HEK293 (cell line): ENCODE data around the gene WDR38.

ENCODE experiments used
- CTCF ChIA-PET: fragments of 350-600 bp; formaldehyde crosslinking; extraction: SDS; loops from one replicate; lab custom pipeline; 2021; ENCODE audit warnings: antibody characterized with exemption; lab: Yijun Ruan, JAX
- POLR2A ChIA-PET: fragments of 300-600 bp; formaldehyde crosslinking; extraction: SDS; loops from one replicate; lab custom pipeline; 2020; ENCODE audit warnings: antibody characterized with exemption, inconsistent platforms; lab: Yijun Ruan, JAX
- H3K27ac ChIP-seq: fragments of 200-500 bp; sonication (Bioruptor generic); 2 replicates; pipeline ENCODE4 v1.5.1; 2014; ENCODE audit warnings: low read depth, low read length, control low read depth, inconsistent platforms; ENCODE audit errors: extremely low read depth
- H3K36me3 ChIP-seq, 2 experiments: fragments of 200-500 bp in 1 of 2; sonication (Bioruptor generic) in 1 of 2; 1 replicate in 1 of 2; 2 replicates in 1 of 2; pipeline ENCODE4 v1.5.1; 2014 to 2017; ENCODE audit warnings: inconsistent platforms in 2 of 2, low read length in 2 of 2; ENCODE audit not compliant: control insufficient read depth in 2 of 2, insufficient read depth in 1 of 2
- H3K4me1 ChIP-seq: fragments of 200-500 bp; sonication (Bioruptor generic); 2 replicates; pipeline ENCODE4 v1.5.1; 2014; ENCODE audit warnings: mild to moderate bottlenecking, low read length, inconsistent platforms; ENCODE audit not compliant: control insufficient read depth, insufficient read depth
- H3K4me3 ChIP-seq: 2 replicates; pipeline ENCODE4 v1.5.1; 2011; ENCODE audit warnings: low read depth, mild to moderate bottlenecking, control low read depth, low read length, moderate library complexity
- H3K9me3 ChIP-seq: fragments of 200-500 bp; sonication (Bioruptor generic); 2 replicates; pipeline ENCODE4 v1.5.1; 2014; ENCODE audit warnings: low read depth, low read length, inconsistent platforms; ENCODE audit not compliant: control insufficient read depth, insufficient read depth
- HOXD13 ChIP-seq: sonication (generic); formaldehyde crosslinking; IDR thresholded peaks from 2 replicates; pipeline ENCODE4 v1.8.0; 2022; ENCODE audit warnings: missing genetic modification reagents, borderline replicate concordance
- KLF17 ChIP-seq: fragments of 450-650 bp; formaldehyde crosslinking; IDR thresholded peaks from 2 replicates; pipeline ENCODE4 v1.5.1; 2016; ENCODE audit warnings: missing biosample characterization, missing genetic modification characterization
- PRDM4 ChIP-seq: fragments of 450-650 bp; formaldehyde crosslinking; IDR thresholded peaks from 2 replicates; pipeline ENCODE4 v1.5.1; 2017; ENCODE audit warnings: missing biosample characterization, missing genetic modification characterization
- TRIM28 ChIP-seq: IDR thresholded peaks from 2 replicates; pipeline ENCODE4 v1.6.1; 2011; ENCODE audit warnings: low read length, control low read depth, borderline replicate concordance
- ZBTB17 ChIP-seq: fragments of 450-650 bp; formaldehyde crosslinking; IDR thresholded peaks from 2 replicates; pipeline ENCODE4 v1.5.1; 2016; ENCODE audit warnings: missing biosample characterization, missing genetic modification characterization
- ZBTB49 ChIP-seq: fragments of 450-650 bp; formaldehyde crosslinking; IDR thresholded peaks from 2 replicates; pipeline ENCODE4 v1.5.1; 2016; ENCODE audit warnings: missing biosample characterization, missing genetic modification characterization, low read depth
- ZFP37 ChIP-seq: fragments of 450-650 bp; formaldehyde crosslinking; IDR thresholded peaks from 2 replicates; pipeline ENCODE4 v1.5.1; 2016; ENCODE audit warnings: missing biosample characterization, missing genetic modification characterization
- ZIC2 ChIP-seq: fragments of 450-650 bp; formaldehyde crosslinking; IDR thresholded peaks from 2 replicates; pipeline ENCODE4 v1.5.1; 2016; ENCODE audit warnings: missing biosample characterization, missing genetic modification characterization
- ZNF155 ChIP-seq: fragments of 450-650 bp; formaldehyde crosslinking; IDR thresholded peaks from 2 replicates; pipeline ENCODE4 v1.5.1; 2016; ENCODE audit warnings: missing biosample characterization, missing genetic modification characterization
- ZNF280D ChIP-seq: fragments of 450-650 bp; formaldehyde crosslinking; IDR thresholded peaks from 2 replicates; pipeline ENCODE4 v1.5.1; 2016; ENCODE audit warnings: missing biosample characterization, missing genetic modification characterization
- ZNF311 ChIP-seq: fragments of 450-650 bp; formaldehyde crosslinking; IDR thresholded peaks from 2 replicates; pipeline ENCODE4 v1.5.1; 2017; ENCODE audit warnings: missing biosample characterization, missing genetic modification characterization, borderline replicate concordance
- ZNF510 ChIP-seq: fragments of 450-650 bp; formaldehyde crosslinking; IDR thresholded peaks from 2 replicates; pipeline ENCODE4 v1.5.1; 2018; ENCODE audit warnings: mild to moderate bottlenecking, missing genetic modification characterization, missing biosample characterization; ENCODE audit not compliant: insufficient replicate concordance
- ZNF514 ChIP-seq: fragments of 450-650 bp; formaldehyde crosslinking; IDR thresholded peaks from 2 replicates; pipeline ENCODE4 v1.5.1; 2016; ENCODE audit warnings: missing biosample characterization, missing genetic modification characterization
- ZNF600 ChIP-seq: fragments of 450-650 bp; formaldehyde crosslinking; IDR thresholded peaks from 2 replicates; pipeline ENCODE4 v1.5.1; 2016; ENCODE audit warnings: missing biosample characterization, missing genetic modification characterization
- ZNF645 ChIP-seq: fragments of 450-650 bp; formaldehyde crosslinking; IDR thresholded peaks from 2 replicates; pipeline ENCODE4; 2016; ENCODE audit warnings: missing biosample characterization, missing genetic modification characterization
- ZNF654 ChIP-seq: fragments of 450-650 bp; formaldehyde crosslinking; IDR thresholded peaks from 2 replicates; pipeline ENCODE4 v1.5.1; 2016; ENCODE audit warnings: low read depth, missing biosample characterization, missing genetic modification characterization
- ZNF660 ChIP-seq: fragments of 450-650 bp; IDR thresholded peaks from 2 replicates; pipeline ENCODE4 v1.5.1; 2018; ENCODE audit warnings: missing biosample characterization, mild to moderate bottlenecking, missing genetic modification characterization
- ZSCAN16 ChIP-seq: fragments of 450-650 bp; formaldehyde crosslinking; IDR thresholded peaks from 2 replicates; pipeline ENCODE4 v1.5.1; 2016; ENCODE audit warnings: missing biosample characterization, missing genetic modification characterization

Gene WDR38

GRCh38 chr9:124857533-124858162 is 4.4 kb downstream of the WDR38 start:
- Histone ChIP-seq H3K4me1 (no peaks in the 10 kb centered on the region), H3K9me3 (no peaks in the 10 kb centered on the region), H3K27ac (no peak overlapping the region), H3K36me3 (peaks cover 4 to 51% of the 10 kb centered on the region in 2 experiments; a peak in 2 of 3 replicates), H3K4me3 (no peak overlapping the region)
- 0 out of 2 replicates have a peak, but pooled peaks have one; percentile 38 for TF ChIP-seq ZNF600 (tag by site-specific recombination)
- no peak for TF ChIP-seq TRIM28
- CTCF ChIA-PET: interaction anchor here (0.9 to 31.1 kb wide), 3 partner anchors 17 to 147 kb away, joined by 3 to 1257 read pairs (median 3); partner anchors contain the start of genes NR6A1 and OLFML2A
- POLR2A ChIA-PET: interaction anchor here (1.0 to 10.0 kb wide), 6 partner anchors 14 to 384 kb away, joined by 3 to 201 read pairs (median 6); partner anchors contain the start of genes HSPA5, NR6A1 and OLFML2A

GRCh38 chr9:124858330-124859046 is 5.2 kb downstream of the WDR38 start:
- Histone ChIP-seq H3K4me3 (no peak overlapping the region), H3K36me3 (peaks cover 4 to 51% of the 10 kb centered on the region in 2 experiments; a peak in 2 of 3 replicates), H3K9me3 (no peaks in the 10 kb centered on the region), H3K4me1 (no peaks in the 10 kb centered on the region), H3K27ac (no peak overlapping the region)
- CTCF ChIA-PET: interaction anchor here (0.6 to 31.1 kb wide), 3 partner anchors 17 to 83 kb away, joined by 3 to 1257 read pairs (median 3); partner anchors contain the start of genes NR6A1 and OLFML2A
- TF ChIP-seq ZNF654 (tag by site-specific recombination): no peak
- no peak for TF ChIP-seq ZSCAN16 (tag by site-specific recombination)
- no peak for TF ChIP-seq ZNF645
- TF ChIP-seq ZNF311 (tag by site-specific recombination): no peak
- no peak for TF ChIP-seq ZNF510
- no peak for TF ChIP-seq HOXD13 (CRISPR knock-in tag)
- no peak for TF ChIP-seq ZBTB49 (tag by site-specific recombination)
- TF ChIP-seq PRDM4 (tag by site-specific recombination): no peak
- no peak for TF ChIP-seq ZIC2 (tag by site-specific recombination)
- no peak for TF ChIP-seq ZFP37 (tag by site-specific recombination)
- no peak for TF ChIP-seq ZNF660
- TF ChIP-seq ZNF514 (tag by site-specific recombination): no peak
- no peak for TF ChIP-seq ZNF155
- no peak for TF ChIP-seq KLF17 (tag by site-specific recombination)
- TF ChIP-seq ZNF280D: no peak
- TF ChIP-seq ZBTB17 (tag by site-specific recombination): no peak
- POLR2A ChIA-PET: interaction anchor here (0.9 to 10.0 kb wide), 6 partner anchors 15 to 383 kb away, joined by 3 to 201 read pairs (median 4); partner anchors contain the start of genes NR6A1, OLFML2A and SCAI
